ENCODE measurements around the gene NFIB.
A peak's percentile ranks its signal among the peaks of the same experiment; 100 is the strongest.

NFIB gene

DNA sequence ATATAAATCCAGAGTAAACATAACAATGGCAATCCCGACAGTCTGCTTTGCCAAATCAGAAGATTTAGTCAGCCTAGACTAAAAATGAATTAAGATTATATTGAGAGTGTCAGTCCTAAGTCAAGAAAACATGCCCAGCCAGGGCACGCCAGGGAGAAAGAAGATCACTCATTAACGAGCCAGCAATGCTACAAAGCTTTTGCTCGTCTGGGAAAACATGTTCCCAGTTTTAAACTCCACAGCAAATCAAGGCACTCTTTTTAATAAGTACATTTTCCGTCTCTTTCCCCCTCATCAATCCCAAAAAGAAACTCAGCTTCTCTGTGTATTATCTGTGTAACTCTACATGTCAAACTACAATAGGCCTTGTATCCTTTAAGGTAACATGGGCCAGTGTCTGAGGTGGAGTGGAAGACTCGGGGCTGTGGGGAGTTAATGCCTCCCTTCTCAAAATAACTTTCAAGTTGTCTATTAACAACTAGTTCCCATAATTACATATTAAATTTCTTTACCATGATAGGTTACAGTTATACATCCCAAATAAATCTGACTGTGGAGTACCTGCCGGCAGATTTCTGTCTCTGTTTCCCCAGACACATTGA, 40.9 kb downstream of the NFIB start:
- no peak for DNase-seq

GRCh38 chr9:14271093-14271673, 42.8 kb downstream of the NFIB start:
- peak; percentile 99 for DNase-seq

GRCh38 chr9:14270358-14271092, 43.4 kb downstream of the NFIB start:
- DNase-seq = peak; percentile 88

- no peak for DNase-seq
Observed at GRCh38 chr9:14269916-14270315, 44.0 kb downstream of the NFIB start.

DNA sequence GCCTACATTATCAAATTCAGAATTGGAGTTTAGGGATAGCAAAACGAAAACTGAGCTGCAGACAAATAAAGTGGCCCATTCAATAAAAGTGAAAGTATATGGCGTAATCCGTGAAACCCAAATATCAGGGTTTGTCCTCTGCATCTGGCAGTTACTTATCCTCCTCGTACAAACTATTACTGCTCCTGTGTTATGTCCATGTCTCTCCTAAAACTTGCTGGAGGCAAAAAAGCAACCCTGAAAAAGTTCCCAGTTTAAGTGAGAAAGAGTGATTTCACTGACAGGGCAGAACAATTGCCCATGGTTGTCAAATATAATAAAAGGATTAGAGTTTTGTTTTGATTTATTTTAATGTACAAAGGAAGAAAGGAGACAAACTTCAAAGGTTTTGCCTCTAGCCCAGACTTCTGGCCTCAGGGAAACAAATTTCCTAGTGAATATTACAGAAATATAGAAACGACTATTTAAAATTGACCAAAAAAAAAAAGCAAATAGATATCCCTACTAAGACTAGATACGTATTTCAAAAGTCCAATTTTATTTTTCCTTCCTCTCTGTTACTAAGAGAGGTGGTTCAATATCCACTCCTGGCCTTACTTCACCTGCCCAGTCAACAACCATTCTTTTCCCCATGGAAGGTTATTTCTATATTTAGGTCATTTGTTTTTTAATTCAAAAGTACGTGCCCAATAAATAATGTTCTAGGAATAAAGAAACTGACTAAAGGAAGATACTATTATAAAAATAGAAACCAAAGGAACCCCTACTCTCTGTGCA, 50.0 kb downstream of the NFIB start:
- no peak for DNase-seq

GRCh38 chr9:14262827-14263226, 51.1 kb downstream of the NFIB start:
- DNase-seq = no peak

- DNase-seq = no peak
Observed at GRCh38 chr9:14261616-14262015, 52.3 kb downstream of the NFIB start.

- DNase-seq = no peak
Observed at GRCh38 chr9:14260101-14260500, 53.8 kb downstream of the NFIB start.

- DNase-seq = no peak
Observed at GRCh38 chr9:14258660-14259239, 55.2 kb downstream of the NFIB start.

- DNase-seq = no peak
Observed at GRCh38 chr9:14258156-14258555, 55.8 kb downstream of the NFIB start.

DNA sequence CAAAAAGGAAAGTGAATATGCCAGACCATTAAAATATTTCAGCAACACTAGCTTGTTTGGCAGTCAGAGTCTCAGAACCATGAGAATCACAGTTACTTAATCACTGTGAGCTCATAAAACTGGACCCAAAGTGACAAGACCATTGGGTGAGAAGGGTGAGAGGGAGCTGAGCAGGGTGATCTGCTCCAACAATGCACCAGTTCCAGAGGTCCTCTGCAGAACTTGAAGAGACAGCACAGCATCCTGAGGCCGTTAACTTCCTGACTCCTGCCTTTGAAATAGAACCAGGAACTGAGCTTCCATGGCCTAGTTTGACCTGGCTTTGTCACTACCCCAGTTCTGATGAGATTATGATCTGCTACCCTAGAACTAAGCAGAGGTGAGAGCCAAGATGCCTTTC, 57.4 kb downstream of the NFIB start:
- DNase-seq = no peak

- DNase-seq = peak; percentile 100
Observed at GRCh38 chr9:14251154-14252071, 62.5 kb downstream of the NFIB start.

DNA sequence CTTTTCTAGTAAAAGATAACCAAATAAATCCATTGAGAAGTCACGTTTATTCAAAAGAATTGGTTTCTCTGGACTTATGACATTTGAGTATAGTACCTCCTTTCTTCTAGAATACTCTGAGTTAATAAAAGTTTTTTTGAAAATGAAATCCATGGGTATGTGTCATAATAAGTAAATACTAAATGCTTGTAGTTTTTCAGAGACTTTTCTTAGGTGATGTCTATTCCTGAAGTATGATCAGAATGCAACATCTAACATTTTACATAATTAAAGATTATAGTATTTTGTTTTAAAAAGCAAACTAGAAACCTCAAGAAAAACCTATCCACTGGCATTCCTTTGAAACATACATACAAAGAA, 63.2 kb downstream of the NFIB start:
- DNase-seq = no peak

GRCh38 chr9:14249527-14249926, 64.4 kb downstream of the NFIB start:
- DNase-seq = no peak

DNA sequence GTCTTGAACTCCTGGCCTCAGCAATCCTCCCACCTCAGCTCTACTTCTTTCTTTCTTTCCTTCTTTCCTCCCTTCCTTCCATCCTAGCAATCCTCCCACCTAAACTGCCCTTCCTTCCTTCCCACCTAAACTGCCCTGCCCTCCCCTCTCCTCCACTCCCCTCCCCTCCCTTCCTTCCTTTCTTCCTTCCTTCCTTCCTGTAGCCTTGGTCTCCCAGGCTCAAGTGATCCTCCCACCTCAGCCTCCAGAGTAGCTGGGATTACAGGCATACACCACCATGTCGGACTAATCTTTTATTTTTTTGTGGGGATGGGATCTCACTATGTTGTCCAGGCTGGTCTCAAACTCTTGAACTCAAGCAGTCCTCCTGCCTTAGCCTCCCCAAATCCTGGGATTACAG, 65.8 kb downstream of the NFIB start:
- no peak for DNase-seq

- DNase-seq = no peak
Observed at GRCh38 chr9:14247577-14247976, 66.4 kb downstream of the NFIB start.

- DNase-seq = no peak
Observed at GRCh38 chr9:14246951-14247350, 67.0 kb downstream of the NFIB start.

DNA sequence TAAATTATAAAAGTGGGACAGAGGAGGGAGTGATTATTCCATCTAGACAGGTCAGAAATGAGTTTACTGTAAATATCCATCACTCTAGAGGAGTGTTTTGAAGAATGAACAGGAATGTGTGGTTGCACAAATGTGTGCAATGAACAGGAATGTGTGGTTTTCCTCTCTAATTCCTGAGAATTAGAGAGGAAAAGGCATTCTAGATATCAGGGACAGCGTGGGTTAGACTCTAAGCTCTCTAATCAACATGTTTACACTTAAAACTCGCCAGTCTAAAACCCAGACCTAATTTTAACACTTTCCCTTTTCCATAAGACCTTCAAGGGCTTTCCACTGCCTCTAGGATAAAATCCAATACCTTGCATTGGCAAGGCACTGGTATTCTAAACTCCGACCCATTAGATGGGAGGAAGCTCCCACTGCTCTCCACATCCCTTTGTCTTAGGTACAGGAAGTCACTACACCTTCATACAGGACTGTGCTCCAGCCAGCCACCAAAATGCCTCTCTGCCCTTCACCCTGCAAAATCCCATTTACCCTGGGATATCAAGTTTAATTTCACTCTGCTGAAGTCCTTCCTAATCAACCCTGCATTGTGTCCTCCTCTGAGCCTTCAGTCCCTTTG, 67.9 kb downstream of the NFIB start:
- DNase-seq = no peak

GRCh38 chr9:14243514-14244042, 70.4 kb downstream of the NFIB start:
- DNase-seq = peak; percentile 61

DNA sequence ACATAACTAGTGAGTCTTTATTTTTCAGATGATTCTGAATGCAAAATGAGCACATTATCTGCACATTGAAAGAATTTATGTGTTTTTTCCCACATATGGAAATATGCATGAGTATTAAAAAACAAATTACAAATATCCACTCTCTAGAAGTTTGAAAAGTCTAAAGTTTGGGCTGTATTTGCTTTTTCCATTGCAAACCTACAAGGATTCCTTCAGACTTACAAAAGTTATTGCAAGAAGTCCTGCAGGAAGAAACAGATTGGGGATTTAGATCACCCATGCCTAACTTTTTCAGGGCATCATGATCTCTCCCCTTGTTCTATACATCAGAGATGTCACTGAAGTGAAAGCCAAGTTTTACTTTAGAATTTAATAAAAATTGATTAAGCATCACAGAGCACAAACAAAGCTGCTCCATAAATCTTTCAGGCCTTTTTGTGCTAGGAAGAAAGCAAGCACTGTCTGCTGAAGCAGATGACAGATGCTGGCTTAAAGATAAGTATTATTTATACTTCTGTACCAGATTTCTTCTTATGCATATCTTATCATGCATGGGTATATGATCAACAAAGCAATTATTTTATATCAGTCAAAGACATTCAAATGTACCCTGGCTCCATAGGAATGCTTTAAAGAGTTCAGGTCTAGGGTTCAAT, 71.7 kb downstream of the NFIB start:
- DNase-seq = peak; percentile 97

- DNase-seq = peak; percentile 99
Observed at GRCh38 chr9:14240537-14240936, 73.4 kb downstream of the NFIB start.

Data from NCI-H446 treated with DMSO at 0.1 percent for 48 hours (cell line).